Measurements from ENCODE around the gene MAPK4.
"Not testable (repeated sequence)": the region's sequence is repeated elsewhere in the genome, so short reads cannot be mapped to it uniquely, and the experiment has no call there.

MAPK4 gene

DNA sequence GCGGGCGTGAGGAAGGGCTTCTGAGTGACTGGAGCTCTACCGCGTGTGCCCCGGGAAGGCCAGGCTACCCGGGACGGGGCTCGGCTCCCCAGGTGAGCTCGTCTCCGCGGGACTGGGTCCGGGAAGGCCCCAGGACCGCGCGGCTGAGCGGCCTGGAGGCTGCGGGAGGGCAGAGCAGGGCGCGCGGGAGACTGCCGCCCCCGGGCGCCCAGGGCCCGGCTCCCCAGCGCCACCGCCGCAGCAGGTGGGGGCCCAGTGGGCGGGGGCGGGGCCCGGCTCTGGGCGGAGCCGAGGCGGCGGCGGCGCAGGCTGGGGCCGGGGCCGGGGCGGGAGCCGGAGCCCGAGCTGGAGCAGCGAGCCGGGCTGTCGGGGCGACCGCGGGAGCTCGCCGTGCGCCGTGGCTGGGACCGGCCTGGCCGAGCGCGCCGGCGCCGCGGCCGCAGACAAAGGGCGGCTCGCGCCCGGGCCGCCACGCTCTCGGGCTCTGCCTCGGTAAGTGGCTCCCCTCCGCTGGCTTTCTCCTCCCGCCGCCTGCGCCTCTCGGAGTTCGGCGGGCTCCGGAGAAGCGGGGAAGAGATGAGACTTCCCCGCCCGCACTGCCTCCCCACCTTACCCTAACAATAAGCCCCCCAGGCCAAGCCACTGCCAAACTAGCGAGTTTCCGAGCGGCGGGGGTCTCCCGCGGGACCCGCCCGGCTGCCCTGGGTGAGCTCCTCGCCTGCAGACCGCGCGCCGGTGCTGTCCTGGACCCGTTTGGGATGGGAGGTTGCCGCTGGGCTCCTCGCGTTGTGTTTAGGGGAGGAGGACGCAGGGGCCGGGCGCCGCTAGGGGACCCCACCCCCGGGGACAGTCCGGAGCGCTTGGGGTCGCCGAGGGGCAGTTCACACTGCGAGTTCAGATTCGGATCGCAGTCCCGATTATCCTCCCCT, at the start of gene MAPK4:
Gene MAPK4, plus strand, starts transcription at position 336 of the 929 bp plus-strand sequence. CDS start 103,872 bp downstream, outside the sequence.
- DNase-seq (ENCODE audit: low read depth): no peak

GRCh38 chr18:50517277-50517676, 42.6 kb upstream of the MAPK4 start:
- DNase-seq (ENCODE audit: low read depth): not testable (repeated sequence)

- DNase-seq (ENCODE audit: low read depth): no peak
Measured at GRCh38 chr18:50518787-50519546, 40.9 kb upstream of the MAPK4 start.

GRCh38 chr18:50523165-50523564, 36.7 kb upstream of the MAPK4 start:
- DNase-seq (ENCODE audit: low read depth): no peak

DNA sequence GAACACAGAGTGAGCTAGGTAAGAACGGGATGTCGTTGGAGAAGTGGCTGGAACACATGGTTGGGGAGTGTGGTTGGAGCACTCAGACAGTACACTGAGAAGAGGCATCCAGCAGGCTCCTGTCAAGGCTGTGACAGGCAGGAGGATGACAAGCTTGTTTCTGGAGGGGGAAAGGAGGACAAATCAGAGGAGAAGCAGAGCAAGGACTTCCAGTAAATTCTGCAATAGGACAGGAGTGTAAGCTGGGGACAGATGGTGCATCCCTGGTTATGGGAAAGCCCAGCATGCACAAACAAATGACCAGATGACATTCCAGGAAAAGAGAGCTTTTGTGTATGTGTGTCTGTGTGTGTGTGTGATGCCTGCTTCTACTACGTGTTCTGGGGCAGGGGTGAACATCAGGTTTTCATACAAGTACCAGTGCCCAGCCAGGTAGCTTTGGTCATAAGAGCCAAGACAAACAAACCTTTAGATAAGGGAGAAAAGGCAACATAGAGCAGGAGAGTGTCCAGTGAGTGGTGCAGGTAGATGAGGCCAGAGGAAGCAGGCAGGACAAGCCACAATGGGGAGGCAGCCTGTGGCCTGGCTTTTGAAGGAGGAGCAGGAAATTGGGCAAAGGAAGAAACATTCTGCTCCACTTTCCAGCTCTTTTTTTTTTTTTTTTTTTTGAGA, 32.1 kb upstream of the MAPK4 start:
- DNase-seq (ENCODE audit: low read depth): no peak

- no peak for DNase-seq (ENCODE audit: low read depth)
Measured at GRCh38 chr18:50528806-50529205, 31.1 kb upstream of the MAPK4 start.

DNA sequence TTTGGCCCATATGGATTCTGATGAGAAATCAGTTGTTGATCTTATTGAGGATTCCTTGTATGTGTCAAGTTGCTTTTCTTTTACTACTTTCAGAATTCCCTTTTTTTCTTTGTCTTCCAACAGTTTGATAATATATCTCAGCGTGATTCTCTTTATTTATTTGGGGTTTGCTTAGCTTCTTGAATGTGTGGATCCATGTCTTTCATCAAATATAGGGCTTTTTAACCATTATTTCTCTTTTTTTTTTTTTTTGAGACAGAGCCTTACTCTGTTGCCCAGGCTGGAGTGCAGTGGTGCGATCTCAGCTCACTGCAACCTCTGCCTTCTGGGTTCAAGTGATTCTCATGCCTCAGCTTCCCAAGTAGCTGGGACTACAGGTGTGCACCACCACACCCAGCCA, 26.1 kb upstream of the MAPK4 start:
- not testable (repeated sequence) for DNase-seq (ENCODE audit: low read depth)

DNA sequence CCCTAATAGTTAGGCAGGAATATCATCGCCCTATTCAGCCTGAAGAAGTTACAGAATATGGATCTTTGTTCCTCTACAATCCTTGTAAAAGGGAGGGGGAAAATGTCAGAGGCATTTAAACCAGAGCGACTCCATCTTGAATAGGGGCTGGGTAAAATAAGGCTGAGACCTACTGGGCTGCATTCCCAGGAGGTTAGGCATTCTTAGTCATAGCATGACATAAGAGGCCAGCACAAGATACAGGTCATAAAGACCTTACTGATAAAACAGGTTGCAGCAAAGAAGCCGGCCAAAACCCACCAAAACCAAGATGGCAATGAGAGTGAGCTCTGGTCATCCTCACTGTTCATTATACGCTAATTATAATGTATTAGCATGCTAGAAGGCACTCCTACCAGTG, 15.4 kb upstream of the MAPK4 start:
- DNase-seq (ENCODE audit: low read depth): not testable (repeated sequence)

DNA sequence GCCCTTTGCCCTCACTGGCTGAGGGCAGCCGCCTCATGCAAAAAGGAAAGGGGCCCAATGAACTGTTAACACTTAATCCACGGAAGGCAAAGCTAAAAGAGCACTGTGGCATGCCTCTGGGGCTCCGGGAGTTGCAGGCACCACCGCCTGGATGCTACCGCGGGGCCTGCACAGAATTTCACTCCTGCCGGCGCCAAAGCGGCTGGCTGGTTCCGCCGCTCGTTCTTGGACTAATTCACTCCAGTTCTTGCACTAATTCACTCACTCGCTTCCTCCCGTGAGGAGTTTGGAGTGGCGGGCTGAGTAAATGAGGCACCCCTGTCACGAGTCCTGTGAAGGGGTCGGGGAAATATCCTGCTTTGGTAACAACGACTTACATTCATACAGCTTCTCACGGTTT, 14.0 kb upstream of the MAPK4 start:
- DNase-seq (ENCODE audit: low read depth): no peak

GRCh38 chr18:50548160-50548559, 11.7 kb upstream of the MAPK4 start:
- no peak for DNase-seq (ENCODE audit: low read depth)

DNA sequence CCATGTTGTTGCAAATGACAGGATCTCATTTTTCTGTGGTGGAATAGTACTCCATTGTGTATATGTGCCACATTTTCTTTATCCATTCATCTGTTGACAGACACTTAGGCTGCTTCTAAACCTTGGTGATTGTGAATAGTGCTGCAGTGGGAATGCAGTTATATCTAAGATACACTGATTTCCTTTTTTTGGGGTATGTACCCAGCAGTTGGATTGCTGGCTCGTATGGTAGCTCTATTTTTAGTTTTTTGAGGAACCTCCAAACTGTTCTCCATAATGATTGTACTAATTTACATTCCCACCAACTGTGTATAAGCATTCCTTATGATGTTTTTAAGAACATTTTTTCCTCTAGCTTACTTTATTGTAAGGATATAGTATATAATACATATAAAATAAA, 8.2 kb upstream of the MAPK4 start:
- DNase-seq (ENCODE audit: low read depth): not testable (repeated sequence)

DNA sequence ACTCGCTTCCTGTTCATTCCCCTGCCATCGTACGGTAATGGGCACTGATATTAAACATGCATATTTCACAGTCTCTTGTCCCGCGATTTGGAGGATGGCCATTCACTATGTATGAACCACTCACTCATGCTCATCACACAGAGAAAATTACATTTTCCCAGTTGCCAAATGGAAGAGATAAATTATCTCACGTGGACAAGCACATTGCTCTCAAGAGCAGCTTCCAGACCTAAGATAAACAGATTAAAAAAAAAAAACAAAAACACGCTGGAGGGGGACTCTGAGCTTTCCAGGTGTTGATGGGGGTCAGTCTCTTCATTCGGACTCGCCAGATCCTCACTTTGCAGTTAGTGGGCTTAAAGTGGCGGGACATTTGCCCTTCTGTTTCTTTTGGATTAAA, 1.7 kb upstream of the MAPK4 start:
- no peak for DNase-seq (ENCODE audit: low read depth)

- DNase-seq (ENCODE audit: low read depth): no peak
Measured at GRCh38 chr18:50558948-50559751, 737 bp upstream of the MAPK4 start.

DNA sequence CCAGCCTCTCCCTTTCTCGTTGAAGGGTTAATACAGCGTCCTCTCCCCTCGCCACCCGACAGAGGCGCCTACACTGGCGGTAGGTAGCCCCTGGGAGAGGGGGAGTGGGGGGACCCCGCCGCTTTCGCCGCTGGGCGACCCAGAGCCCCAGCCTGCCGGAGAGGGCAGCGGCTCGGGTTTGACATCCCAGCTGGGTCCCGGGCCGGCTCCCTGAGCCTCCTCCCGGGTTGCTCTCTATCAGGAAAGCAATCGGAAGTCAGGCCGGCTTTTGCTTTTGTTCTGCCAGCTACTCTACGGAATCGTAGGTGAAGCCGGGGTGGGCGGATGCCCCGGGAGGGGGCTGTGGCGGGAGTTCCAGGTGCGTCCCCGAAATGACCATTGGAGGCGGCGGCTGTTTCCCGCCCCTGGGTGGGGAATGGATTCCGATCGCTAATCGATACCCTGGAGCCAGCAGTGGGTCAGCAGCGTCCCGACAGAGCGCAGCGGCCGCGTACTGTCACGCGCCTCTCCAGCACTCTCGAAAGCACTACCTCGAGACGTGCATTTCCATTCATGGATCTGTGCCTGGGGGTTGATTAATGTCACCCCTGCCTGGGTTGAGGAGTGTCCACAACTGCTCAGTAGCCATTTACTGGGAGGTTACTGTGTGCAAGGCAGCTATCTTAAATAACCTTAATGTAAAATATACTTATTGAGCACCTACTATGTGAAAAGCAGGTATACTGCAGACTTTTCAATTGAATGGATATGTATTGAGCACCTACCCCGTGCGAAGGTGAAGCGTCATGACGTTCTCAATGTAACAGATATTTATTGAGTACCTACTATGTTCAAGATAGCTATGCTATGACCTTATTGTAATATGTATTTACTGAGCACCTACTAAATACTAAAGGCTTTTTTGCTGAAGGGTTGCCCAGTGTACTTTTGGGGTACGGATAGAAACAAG, 1.1 kb downstream of the MAPK4 start:
- no peak for DNase-seq (ENCODE audit: low read depth)

DNA sequence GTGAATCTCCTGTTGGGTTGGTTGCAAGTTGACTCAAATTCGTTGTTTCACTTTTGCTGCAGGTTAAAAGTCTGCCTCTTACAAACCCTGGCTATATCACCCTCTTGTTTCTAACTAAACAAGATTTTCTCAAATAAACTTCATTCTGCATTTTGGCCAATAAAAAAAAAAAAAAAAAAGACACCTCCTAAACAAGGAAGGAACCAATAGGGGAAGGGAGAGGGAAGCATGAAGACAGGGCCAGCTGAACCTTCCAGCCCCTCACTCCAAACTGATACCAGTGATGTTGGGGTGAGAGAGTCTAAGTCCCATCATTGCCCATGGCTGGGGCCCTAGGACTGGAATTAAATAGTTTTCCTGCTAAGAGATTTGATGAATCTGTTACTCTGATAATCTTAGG, 2.4 kb downstream of the MAPK4 start:
- DNase-seq (ENCODE audit: low read depth): not testable (repeated sequence)

GRCh38 chr18:50562686-50563085, 2.8 kb downstream of the MAPK4 start:
- DNase-seq (ENCODE audit: low read depth): no peak

DNA sequence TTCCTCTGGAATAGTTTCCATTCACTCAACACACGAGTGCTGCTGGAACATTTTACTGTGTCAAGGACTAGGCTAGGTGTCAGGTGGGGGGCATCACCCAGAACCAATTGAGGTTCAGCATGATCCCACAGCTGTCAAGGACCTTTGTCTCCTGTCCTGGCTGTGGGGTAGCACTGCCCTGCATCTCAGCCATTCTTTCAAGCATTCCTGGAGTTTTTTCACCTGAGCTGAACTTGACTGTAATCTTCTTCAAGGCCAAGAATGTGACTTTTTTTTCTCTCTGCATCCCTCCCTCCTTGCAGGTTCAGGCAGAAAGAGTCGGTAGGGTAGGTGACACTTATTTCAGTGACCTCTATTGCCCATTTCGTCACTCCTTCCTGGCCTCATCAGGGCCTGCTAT, 3.5 kb downstream of the MAPK4 start:
- DNase-seq (ENCODE audit: low read depth): no peak

- DNase-seq (ENCODE audit: low read depth): no peak
Measured at GRCh38 chr18:50569930-50570329, 10.0 kb downstream of the MAPK4 start.

DNA sequence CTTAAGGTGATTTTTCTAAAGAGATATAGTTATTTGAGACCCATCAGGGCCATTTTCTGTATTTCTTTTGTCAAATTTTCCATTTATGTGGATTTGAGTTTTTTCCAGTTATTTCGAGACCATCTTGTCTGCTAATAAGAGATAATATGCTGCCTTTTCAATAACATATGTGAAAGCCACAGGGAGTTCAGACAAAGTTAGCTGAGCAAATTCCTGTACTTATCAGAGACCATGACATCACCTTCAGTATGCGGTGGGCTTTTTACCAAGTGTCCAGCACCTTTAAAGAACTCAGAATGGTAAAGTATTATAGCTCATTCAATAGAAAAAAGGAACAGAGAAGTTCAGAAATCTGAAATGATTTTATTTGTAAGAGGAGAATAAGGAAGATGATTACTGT, 11.7 kb downstream of the MAPK4 start:
- DNase-seq (ENCODE audit: low read depth): no peak

DNA sequence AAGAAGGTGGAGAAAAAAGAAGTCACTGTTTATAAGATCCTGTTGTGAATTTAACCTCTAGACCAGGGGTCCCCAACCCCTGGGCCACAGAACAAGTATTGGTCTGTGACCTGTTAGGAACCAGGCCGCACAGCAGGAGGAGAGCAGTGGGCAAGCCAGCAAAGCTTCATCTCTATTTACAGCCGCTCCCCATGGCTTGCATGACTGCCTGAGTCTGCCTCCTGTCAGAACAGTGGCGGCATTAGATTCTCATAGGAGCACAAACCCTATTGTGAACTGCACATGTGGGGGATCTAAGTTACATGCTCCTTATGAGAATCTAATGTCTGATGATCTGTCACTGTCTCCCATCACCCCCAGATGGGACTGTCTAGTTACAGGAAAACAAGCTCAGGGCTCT, 13.3 kb downstream of the MAPK4 start:
- not testable (repeated sequence) for DNase-seq (ENCODE audit: low read depth)

DNA sequence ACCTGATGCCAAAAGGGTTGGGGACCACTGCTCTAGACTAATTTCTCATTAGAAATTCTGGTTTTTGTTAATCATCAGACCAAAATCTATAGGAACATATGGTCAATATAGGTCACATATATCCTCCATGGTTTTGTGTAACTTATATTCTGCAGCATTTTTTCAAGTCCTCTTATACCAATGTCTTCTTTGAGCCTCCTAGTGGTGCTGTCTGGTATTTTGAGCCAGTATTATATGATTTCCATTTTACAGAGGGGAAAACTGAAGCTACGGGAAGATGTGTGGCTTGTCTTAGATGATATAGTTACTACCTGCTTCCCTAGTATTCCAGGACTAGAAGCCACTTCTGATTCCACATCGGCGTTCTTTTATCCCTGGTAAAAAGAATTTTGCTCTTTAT, 13.8 kb downstream of the MAPK4 start:
- DNase-seq (ENCODE audit: low read depth): no peak

Data from GM04503 (cell line).